Naive thymus-derived CD8-positive, alpha-beta T cell (primary cell): ENCODE measurements around the gene VGF. TPM values are rescaled to one million over a fixed set of nuclear protein-coding genes. Genes with fewer than 3 reads are reported as not detected.
"Not testable (repeated sequence)": the region's sequence is repeated elsewhere in the genome, so short reads cannot be mapped to it uniquely, and the experiment has no call there.

Experiments used
- ATAC-seq, 2 donors: fragments of 150-1000 bp; cut with Tn5 transposase in 1 of 2; sonication (Bioruptor Pico), chemical (Tn5 transposase) in 1 of 2; 1 replicate in 1 of 2; 2 replicates in 1 of 2; pipeline ENCODE4 v1.10.0; 2021; ENCODE audit warnings: mild to moderate bottlenecking in 2 of 2, moderate library complexity in 2 of 2
- POLR2A ChIA-PET: fragments of 350-600 bp; sonication (Branson Sonifier 250); formaldehyde crosslinking; loops from one replicate; lab custom pipeline; 2021; ENCODE audit warnings: antibody characterized with exemption; lab: Charles Lee
- DNase-seq, 10 donors: peaks; one replicate each; pipeline versions ENCODE4 v3.0.0 to v3.0.0-alpha.2; 2020 to 2022
- H3K27ac Mint-ChIP-seq, 10 donors: one replicate each; pipeline ENCODE4 v1.8.0; 2020 to 2022; ENCODE audit warnings: mild to moderate bottlenecking in 10 of 10, mixed read lengths in 10 of 10, moderate library complexity in 4 of 10, inconsistent platforms in 1 of 10
- H3K27me3 Mint-ChIP-seq, 5 donors: one replicate each; pipeline ENCODE4 v1.8.0; 2021 to 2022; ENCODE audit warnings: mixed read lengths in 5 of 5
- H3K36me3 Mint-ChIP-seq, 3 donors: one replicate each; pipeline ENCODE4 v1.8.0; 2020 to 2022; ENCODE audit warnings: mixed read lengths in 3 of 3, mild to moderate bottlenecking in 2 of 3, inconsistent platforms in 1 of 3
- H3K4me1 Mint-ChIP-seq, 4 donors: one replicate each; pipeline ENCODE4 v1.8.0; 2021 to 2022; ENCODE audit warnings: mixed read lengths in 4 of 4
- H3K4me3 Mint-ChIP-seq, 10 donors: one replicate each; pipeline ENCODE4 v1.8.0; 2020 to 2022; ENCODE audit warnings: mild to moderate bottlenecking in 10 of 10, mixed read lengths in 10 of 10, moderate library complexity in 6 of 10, inconsistent platforms in 1 of 10
- H3K9me3 Mint-ChIP-seq, 9 donors: one replicate each; pipeline ENCODE4 v1.8.0; 2020 to 2022; ENCODE audit warnings: mixed read lengths in 9 of 9, mild to moderate bottlenecking in 3 of 9, inconsistent platforms in 1 of 9, moderate library complexity in 1 of 9
- polyA plus RNA-seq, 3 donors: library from polyadenylated mRNA; unstranded; fragments of 300-500 nt; fragmentation: Illumina TruSeq; gene quantifications; one replicate each; pipeline ENCODE4 v1.2.3, GENCODE V29; 2021
- total RNA-seq, 8 experiments: library from RNA in 2 of 8; stranded (reverse) in 2 of 8; gene quantifications; one replicate each; pipeline ENCODE4 v1.2.3 and lab custom pipeline; 2021 to 2026

Gene VGF
- not detected for total RNA-seq
- polyA plus RNA-seq, result not detected
- 0 to 0.21 (median 0.03) reads per million in 6 experiments for total RNA-seq (lab: John Stamatoyannopoulos, UW)

DNA sequence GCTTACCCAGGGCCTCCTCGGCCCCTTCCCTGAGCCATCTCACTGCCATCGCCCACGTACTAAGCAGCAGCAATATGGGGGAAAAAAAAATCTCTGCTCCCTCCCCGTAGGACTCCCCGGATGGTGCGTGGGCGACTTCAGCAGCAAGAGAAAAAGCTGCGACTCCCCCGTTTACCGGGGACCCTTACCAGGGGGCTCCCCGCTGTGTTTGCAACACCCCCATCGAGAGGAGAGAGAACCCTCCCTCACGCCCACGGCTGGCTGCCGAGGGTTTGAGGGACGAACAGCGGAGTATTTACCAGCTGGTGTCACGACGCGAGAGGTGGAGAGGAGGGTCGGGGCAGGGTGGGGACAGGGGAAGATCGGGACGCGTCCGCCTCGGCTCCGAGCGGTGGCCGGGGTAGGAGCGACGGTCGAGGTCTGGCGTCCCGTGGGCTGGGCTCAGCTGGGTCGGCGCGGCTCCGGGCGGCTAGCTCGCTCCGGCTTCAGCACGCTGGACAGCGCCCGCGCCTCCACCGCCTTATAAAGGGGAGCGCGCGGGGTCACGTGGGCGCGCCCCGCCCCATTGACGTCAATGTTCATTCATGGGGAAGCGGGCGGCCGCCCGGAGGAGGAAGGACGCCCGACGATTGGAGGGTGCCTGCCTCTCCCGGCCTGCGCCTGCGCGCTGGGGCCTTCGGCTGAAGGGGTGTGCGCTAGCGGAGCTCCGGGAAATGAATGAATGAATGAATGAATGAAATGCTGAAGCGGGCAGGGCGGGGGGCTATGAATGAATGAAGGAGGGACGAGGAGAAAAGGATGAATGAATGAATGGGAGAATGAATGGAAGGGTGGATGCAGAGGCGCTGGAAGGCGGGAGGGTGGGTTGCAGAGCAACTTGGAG is at the start of gene VGF:
Gene VGF (minus strand): TSS at position 495 of the 883 bp plus-strand sequence. CDS start 726 bp downstream, outside the sequence.
- Mint-ChIP-seq H3K4me1 (peaks cover 36 to 57% (median 54%) of the 10 kb centered on the region in 4 donors), H3K9me3 (no peaks in the 10 kb centered on the region), H3K27me3 (peaks cover 34 to 70% (median 46%) of the 10 kb centered on the region in 5 donors), H3K27ac (peak within 1 kb of the TSS in 9 of 10 donors; percentile 42 to 95 (median 65)), H3K4me3 (peak within 1 kb of the TSS; percentile 56 to 99 (median 76)), H3K36me3 (peaks cover 0 to 10% (median 3%) of the 10 kb centered on the region in 3 donors)
- peak; percentile 74 to 87 for ATAC-seq
- POLR2A ChIA-PET, result interaction anchor here (0.6 to 1.9 kb wide), 3 partner anchors 10 to 126 kb away, joined by 3 to 6 read pairs (median 3); no protein-coding TSS in a partner anchor
- peak; percentile 85 to 96 (median 90) for DNase-seq

DNA sequence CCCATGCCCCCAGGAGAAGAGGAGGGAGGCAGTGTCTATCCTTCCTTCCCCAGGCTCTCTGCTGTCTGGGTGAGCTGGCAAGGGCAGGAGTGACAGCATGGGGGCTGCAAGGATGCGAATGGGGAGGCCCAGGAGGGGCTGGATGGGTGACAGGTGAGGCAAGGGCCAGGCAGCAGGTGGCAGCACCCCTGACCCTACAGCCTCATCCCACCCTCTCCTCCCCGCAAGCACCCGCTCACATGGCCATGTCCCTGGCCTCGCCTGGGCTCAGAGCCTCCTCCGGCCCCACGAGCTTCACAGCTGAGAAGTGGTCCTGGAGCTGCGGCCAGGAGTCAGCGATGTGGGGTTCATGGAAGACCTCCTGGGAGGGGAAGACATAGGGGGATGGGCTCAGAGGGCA is 46.6 kb upstream of the VGF start:
- H3K27ac Mint-ChIP-seq, result peak overlapping the region in 1 of 10 donors; percentile 27
- POLR2A ChIA-PET, result interaction anchor here (0.9 kb wide), 1 partner anchor 26 kb away, joined by 3 read pairs; no protein-coding TSS in a partner anchor
- peaks cover 5 to 11% (median 8%) of the 10 kb centered on the region in 4 donors for H3K4me1 Mint-ChIP-seq
- DNase-seq, result no peak
- no peaks in the 10 kb centered on the region for H3K27me3 Mint-ChIP-seq
- no peak for ATAC-seq
- H3K36me3 Mint-ChIP-seq, result peaks cover 0 to 42% (median 17%) of the 10 kb centered on the region in 3 donors
- no peak overlapping the region for H3K4me3 Mint-ChIP-seq
- peaks cover 0 to 1% (median 0%) of the 10 kb centered on the region in 9 donors for H3K9me3 Mint-ChIP-seq

DNA sequence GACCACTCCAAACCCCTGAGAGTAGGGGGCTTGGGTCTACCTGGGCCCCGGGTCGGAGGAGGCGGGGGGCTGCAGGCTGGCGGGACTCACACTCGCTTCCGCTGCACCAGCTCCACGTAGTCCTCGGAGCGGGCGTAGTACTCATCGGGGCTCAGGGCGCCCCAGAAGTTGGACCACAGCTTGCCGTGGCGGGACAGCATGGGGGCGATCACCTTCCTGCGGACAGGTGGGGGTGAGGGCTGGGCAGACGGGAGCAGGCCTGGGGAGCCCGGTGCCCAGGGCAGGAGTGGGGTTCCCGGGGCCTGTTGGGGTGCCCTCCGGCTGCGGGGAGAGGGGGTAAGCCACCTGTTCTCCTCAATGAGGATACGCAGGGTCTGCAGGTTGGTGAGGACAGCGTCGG is 46.1 kb upstream of the VGF start:
- H3K36me3 Mint-ChIP-seq, result peaks cover 0 to 45% (median 17%) of the 10 kb centered on the region in 3 donors
- peaks cover 2 to 6% (median 4%) of the 10 kb centered on the region in 4 donors for H3K4me1 Mint-ChIP-seq
- no peaks in the 10 kb centered on the region for H3K27me3 Mint-ChIP-seq
- POLR2A ChIA-PET, result interaction anchor here (0.9 kb wide), 1 partner anchor 26 kb away, joined by 3 read pairs; no protein-coding TSS in a partner anchor
- ATAC-seq, result no peak
- H3K4me3 Mint-ChIP-seq, result no peak overlapping the region
- peak overlapping the region in 1 of 10 donors; percentile 50 for H3K27ac Mint-ChIP-seq
- no peak for DNase-seq
- H3K9me3 Mint-ChIP-seq, result peaks cover 0 to 1% (median 0%) of the 10 kb centered on the region in 9 donors

DNA sequence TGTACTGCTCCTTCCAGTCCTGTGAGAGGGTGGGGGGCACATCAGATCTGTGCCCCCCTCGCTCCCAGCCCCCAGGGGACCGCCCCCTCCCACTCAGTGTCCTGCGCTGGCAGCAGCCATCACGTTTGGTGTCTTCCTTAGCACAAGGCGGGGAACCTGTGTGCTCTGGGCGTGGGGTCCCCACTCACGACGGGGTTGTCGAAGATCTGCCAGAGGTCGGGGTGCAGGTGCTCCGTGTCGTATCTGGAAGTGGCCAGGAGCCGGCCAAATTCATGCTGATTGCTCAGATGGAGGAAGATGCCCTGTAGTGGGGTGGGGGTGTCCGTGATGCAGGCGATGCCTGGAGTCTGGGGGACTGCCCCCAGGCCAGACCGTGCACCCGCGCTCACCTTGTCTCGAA is 44.8 kb upstream of the VGF start:
- POLR2A ChIA-PET, result no interaction called here
- no peak for ATAC-seq
- H3K36me3 Mint-ChIP-seq, result peaks cover 0 to 47% (median 20%) of the 10 kb centered on the region in 3 donors
- H3K27ac Mint-ChIP-seq, result peak overlapping the region in 1 of 10 donors; percentile 44
- peaks cover 0 to 1% (median 0%) of the 10 kb centered on the region in 9 donors for H3K9me3 Mint-ChIP-seq
- H3K4me3 Mint-ChIP-seq, result no peak overlapping the region
- no peaks in the 10 kb centered on the region for H3K27me3 Mint-ChIP-seq
- DNase-seq, result no peak
- no peaks in the 10 kb centered on the region for H3K4me1 Mint-ChIP-seq

DNA sequence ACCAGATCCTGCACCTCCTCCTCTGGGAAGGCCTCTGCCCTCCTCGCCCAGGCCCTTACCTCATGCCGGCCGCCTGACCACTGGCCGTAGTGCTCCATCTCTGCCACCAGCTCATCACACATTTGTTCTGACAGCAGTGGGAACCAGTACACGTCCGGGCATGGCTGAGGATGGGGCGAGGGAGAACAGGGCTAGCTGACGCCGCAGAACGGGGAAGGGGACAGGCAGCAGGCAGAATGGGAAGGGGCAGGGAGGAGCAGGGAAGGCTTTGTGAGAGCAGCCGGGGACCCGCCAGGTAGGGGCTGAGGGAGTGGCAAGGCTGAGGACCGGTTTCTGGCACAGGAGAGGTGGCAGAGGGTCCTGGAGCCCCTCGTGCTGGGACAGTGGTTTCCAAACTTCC is 43.4 kb upstream of the VGF start:
- peaks cover 0 to 44% (median 16%) of the 10 kb centered on the region in 3 donors for H3K36me3 Mint-ChIP-seq
- H3K27me3 Mint-ChIP-seq, result peaks cover under 1 to 5% (median 4%) of the 10 kb centered on the region in 5 donors
- peaks cover 0 to 6% (median 4%) of the 10 kb centered on the region in 4 donors for H3K4me1 Mint-ChIP-seq
- POLR2A ChIA-PET, result no interaction called here
- no peak overlapping the region for H3K4me3 Mint-ChIP-seq
- DNase-seq, result no peak
- H3K27ac Mint-ChIP-seq, result peak overlapping the region in 2 of 10 donors; percentile 7 to 59
- H3K9me3 Mint-ChIP-seq, result peaks cover 0 to 1% (median 0%) of the 10 kb centered on the region in 9 donors
- ATAC-seq, result no peak

DNA sequence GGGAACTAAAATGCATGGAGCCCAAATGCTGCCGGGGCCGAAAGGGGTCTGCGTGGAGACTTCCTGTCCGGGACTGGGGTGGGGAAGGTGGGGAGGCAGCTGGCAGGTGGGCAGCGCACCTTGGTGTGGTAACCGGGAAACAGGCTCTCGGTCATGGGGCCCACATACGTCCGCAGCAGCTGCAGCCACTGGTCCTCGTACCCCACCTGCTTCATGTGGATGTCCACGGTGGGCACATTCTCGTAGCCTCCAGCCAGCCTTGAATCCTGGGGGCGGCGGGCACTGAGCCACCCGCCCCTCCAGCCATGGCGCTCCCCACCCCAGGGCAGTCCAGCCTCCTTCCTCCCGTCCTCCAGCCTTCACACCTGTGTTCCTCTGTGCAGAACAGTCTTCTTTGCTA is 42.1 kb upstream of the VGF start:
- DNase-seq (no peak), ATAC-seq (no peak)
- H3K27ac Mint-ChIP-seq, result peak overlapping the region in 3 of 10 donors; percentile 14 to 75 (median 62)
- H3K4me1 Mint-ChIP-seq, result peaks cover 2 to 15% (median 7%) of the 10 kb centered on the region in 4 donors
- H3K27me3 Mint-ChIP-seq, result peaks cover 4 to 18% (median 13%) of the 10 kb centered on the region in 5 donors
- peaks cover 0 to 42% (median 16%) of the 10 kb centered on the region in 3 donors for H3K36me3 Mint-ChIP-seq
- H3K4me3 Mint-ChIP-seq, result no peak overlapping the region
- POLR2A ChIA-PET, result interaction anchor here (0.6 kb wide), 1 partner anchor 286 kb away, joined by 10 read pairs; no protein-coding TSS in a partner anchor
- peaks cover 0 to 2% (median 0%) of the 10 kb centered on the region in 9 donors for H3K9me3 Mint-ChIP-seq

DNA sequence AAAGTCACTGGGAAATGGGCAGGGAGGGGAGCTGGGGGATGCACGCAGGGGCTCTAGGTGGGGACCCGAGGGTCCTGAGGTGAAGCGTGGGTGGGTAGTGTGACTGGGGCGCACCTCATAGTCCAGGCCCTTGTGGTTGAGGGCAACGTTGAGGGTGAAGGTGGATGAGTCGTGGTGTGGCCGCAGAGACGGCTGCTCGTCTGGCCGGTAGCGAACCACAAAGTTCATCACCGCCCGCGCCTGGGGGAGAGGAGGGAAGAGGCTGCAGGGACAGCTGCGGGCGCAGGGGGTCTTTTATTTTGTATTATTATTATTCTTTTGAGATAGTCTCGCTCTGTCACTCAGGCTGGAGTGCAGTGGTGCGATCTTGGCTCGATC is 41.3 kb upstream of the VGF start:
- POLR2A ChIA-PET, result interaction anchor here (0.6 kb wide), 1 partner anchor 47 kb away, joined by 4 read pairs; no protein-coding TSS in a partner anchor
- peaks cover 4 to 20% (median 15%) of the 10 kb centered on the region in 5 donors for H3K27me3 Mint-ChIP-seq
- ATAC-seq (no peak), DNase-seq (no peak)
- H3K36me3 Mint-ChIP-seq, result peaks cover 0 to 40% (median 16%) of the 10 kb centered on the region in 3 donors
- H3K4me1 Mint-ChIP-seq, result peaks cover 2 to 17% (median 7%) of the 10 kb centered on the region in 4 donors
- H3K9me3 Mint-ChIP-seq, result peaks cover 0 to 2% (median 0%) of the 10 kb centered on the region in 9 donors
- peak overlapping the region in 1 of 10 donors; percentile 29 for H3K27ac Mint-ChIP-seq
- H3K4me3 Mint-ChIP-seq, result no peak overlapping the region

DNA sequence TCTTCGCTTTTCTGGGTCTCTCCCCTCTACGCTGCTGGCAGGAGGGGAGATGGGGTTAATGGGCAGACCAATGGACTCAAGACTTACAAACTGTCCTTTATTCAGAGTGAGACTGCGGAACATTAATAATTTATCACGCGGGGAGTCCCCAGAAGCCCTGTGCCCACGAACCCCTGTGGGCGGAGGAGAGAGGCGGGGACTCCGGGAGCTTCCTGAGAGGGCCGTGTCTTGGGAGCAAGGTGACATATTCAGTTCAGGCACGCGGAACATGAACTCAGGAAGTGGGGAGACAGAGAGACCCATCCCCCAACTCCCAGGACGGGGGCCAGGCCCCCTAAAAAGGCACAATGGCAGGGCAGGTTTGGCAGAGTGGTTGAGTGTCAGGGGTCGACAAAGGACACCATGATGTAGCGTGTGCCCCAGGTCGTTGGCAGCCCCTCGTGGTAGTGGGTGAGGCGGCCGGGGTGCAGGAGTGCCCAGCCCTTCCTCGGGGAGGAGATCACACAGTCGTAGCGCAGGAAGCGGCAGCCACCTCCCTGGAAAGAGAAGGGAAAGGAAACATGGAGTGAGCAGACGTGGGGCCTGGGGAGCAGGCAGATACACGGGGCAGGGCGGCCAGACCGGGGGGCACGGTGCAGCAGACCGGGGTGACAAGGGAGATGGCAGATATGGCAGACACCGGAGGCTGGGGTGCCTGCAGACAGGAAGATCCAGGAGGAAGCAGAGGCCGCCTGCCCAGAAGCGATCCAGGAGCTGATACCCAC is 40.7 kb upstream of the VGF start:
- ATAC-seq, result no peak
- no peak overlapping the region for H3K4me3 Mint-ChIP-seq

DNA sequence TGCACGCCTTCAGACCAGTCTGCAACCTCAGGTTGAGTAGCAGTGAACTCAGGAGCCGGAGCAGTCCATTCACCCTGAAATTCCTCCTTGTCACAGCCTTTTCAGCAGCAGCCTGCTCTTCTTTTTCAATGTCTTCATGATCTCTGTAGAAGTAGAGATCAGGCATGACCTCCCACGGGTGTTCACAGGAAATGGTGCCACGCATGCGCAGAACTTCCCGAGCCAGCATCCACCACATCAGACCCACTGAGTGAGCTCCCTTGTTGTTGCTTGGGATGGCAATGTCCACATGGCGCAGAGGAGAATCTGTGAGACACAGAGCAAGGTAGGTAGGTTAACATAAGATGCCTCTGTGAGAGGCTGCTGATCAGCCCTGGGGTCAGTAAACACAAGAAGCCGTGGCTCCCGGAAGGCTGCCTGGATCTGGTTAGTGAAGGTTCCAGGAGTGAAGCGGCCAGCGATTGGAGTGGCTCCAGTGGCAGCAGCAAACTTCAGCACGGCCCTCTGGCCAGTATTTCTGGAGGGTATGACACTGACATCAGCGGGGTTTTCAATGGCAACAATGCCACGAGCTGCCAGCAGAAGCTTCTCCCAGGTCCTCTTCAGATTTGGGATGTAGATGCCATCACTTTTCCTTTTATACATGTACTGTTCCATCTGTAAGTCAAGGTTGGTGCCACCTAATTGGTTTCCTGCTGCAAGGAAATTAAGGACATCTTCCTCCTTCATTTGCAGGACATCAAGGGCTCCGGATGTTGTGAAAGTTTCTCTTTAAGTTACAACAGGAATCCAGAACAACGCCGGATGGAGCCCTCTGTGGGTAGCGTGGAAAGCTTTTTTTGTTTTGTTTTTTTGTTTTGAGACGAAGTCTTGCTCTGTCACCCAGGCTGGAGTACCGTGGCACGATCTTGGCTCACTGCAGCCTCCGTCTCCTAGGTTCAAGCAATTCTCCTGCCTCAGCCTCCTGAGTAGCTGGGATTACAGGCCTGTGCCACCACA is 38.7 kb upstream of the VGF start:
- POLR2A ChIA-PET, result interaction anchor here (0.7 kb wide), 1 partner anchor 13 kb away, joined by 3 read pairs; no protein-coding TSS in a partner anchor
- not testable (repeated sequence) for DNase-seq, ATAC-seq, H3K9me3 Mint-ChIP-seq
- peak overlapping the region; percentile 33 to 80 (median 64) for H3K4me3 Mint-ChIP-seq
- peaks cover 9 to 40% (median 26%) of the 10 kb centered on the region in 5 donors for H3K27me3 Mint-ChIP-seq
- peaks cover 2 to 24% (median 14%) of the 10 kb centered on the region in 4 donors for H3K4me1 Mint-ChIP-seq
- H3K27ac Mint-ChIP-seq, result peak overlapping the region in 8 of 10 donors; percentile 24 to 92 (median 70)
- H3K36me3 Mint-ChIP-seq, result peaks cover 0 to 23% (median 10%) of the 10 kb centered on the region in 3 donors

More for the DNA sequence above, 40.7 kb upstream of the VGF start:
- Mint-ChIP-seq H3K4me1 (peaks cover 2 to 20% (median 9%) of the 10 kb centered on the region in 4 donors), H3K27ac (peak overlapping the region in 1 of 10 donors; percentile 35), H3K27me3 (peaks cover 4 to 26% (median 15%) of the 10 kb centered on the region in 5 donors), H3K36me3 (peaks cover 0 to 37% (median 16%) of the 10 kb centered on the region in 3 donors), H3K9me3 (peaks cover 0 to 2% (median 0%) of the 10 kb centered on the region in 9 donors)
- DNase-seq, result no peak
- POLR2A ChIA-PET, result interaction anchor here (0.6 kb wide), 2 partner anchors 47 to 860 kb away, joined by 3 to 4 read pairs; no protein-coding TSS in a partner anchor

DNA sequence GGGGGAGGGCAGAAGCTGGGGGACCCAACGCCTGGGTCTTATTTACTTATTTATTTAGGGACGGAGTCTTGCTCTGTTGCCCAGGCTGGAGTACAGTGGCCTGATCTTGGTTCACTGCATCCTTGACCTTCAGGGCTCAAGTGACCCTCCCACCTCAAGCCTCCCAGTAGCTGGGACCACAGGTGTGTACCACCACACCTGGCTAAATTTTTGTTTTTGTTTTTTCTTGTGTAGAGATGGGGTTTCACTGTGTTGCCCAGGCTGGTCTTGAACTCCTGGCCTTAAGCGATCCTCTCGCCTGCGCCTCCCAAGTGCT is 37.2 kb upstream of the VGF start:
- peaks cover 2 to 24% (median 14%) of the 10 kb centered on the region in 4 donors for H3K4me1 Mint-ChIP-seq
- no peak overlapping the region for H3K4me3 Mint-ChIP-seq
- peaks cover 0 to 2% (median 0%) of the 10 kb centered on the region in 9 donors for H3K9me3 Mint-ChIP-seq
- ATAC-seq (no peak), DNase-seq (no peak)
- H3K27ac Mint-ChIP-seq, result peak overlapping the region in 1 of 10 donors; percentile 53
- peaks cover 0 to 16% (median 4%) of the 10 kb centered on the region in 3 donors for H3K36me3 Mint-ChIP-seq
- POLR2A ChIA-PET, result no interaction called here
- peaks cover 9 to 45% (median 26%) of the 10 kb centered on the region in 5 donors for H3K27me3 Mint-ChIP-seq
